ENCODE data around the gene MGARP.

The MGARP gene

GRCh38 chr4:139301821-139302611 lies 22.0 kb upstream of the MGARP start, which contains the start of gene NDUFC1:
NDUFC1 (minus strand) TSS chr4:139302477; CDS start chr4:139295798, 6,679 bp downstream.
- peak; percentile 47 to 49 for DNase-seq (ENCODE audit: low read depth in 2 of 2)
- TF ChIP-seq CTCF (IDR thresholded peaks at IDR 0.05; ENCODE audit: low read depth, low read length): peak; percentile 26

GRCh38 chr4:139301113-139301820 lies 21.2 kb upstream of the MGARP start, which contains the start of gene NAA15:
NAA15 (plus strand) TSS chr4:139301505; CDS start chr4:139301778, 273 bp downstream.
- TF ChIP-seq CTCF (IDR thresholded peaks at IDR 0.05; ENCODE audit: low read depth, low read length): no peak
- peak within 1 kb of the TSS; percentile 94 to 98 for H3K4me3 ChIP-seq (replicated peaks in 1 of 2; ENCODE audit: low read depth in 2 of 2, low read length in 2 of 2)
- DNase-seq (ENCODE audit: low read depth in 2 of 2): peak; percentile 98

More at GRCh38 chr4:139301821-139302611, 22.0 kb upstream of the MGARP start, which contains the start of gene NDUFC1:
- H3K4me3 ChIP-seq (replicated peaks in 1 of 2; ENCODE audit: low read depth in 2 of 2, low read length in 2 of 2): peak within 1 kb of the TSS; percentile 94 to 98

GRCh38 chr4:139300431-139301112 lies 20.5 kb upstream of the MGARP start:
- peak overlapping the region; percentile 94 to 98 for H3K4me3 ChIP-seq (replicated peaks in 1 of 2; ENCODE audit: low read depth in 2 of 2, low read length in 2 of 2)
- no peak for TF ChIP-seq CTCF (IDR thresholded peaks at IDR 0.05; ENCODE audit: low read depth, low read length)
- peak; percentile 52 to 78 for DNase-seq (ENCODE audit: low read depth in 2 of 2)

GRCh38 chr4:139299536-139299935 lies 19.5 kb upstream of the MGARP start:
- peak overlapping the region in 1 of 2 donors; percentile 3 for H3K4me3 ChIP-seq (replicated peaks in 1 of 2; ENCODE audit: low read depth in 2 of 2, low read length in 2 of 2)
- peak in 1 of 2 donors; percentile 36 for DNase-seq (ENCODE audit: low read depth in 2 of 2)
- TF ChIP-seq CTCF (IDR thresholded peaks at IDR 0.05; ENCODE audit: low read depth, low read length): no peak

- no peak overlapping the region for H3K4me3 ChIP-seq (replicated peaks in 1 of 2; ENCODE audit: low read depth in 2 of 2, low read length in 2 of 2)
- TF ChIP-seq CTCF (IDR thresholded peaks at IDR 0.05; ENCODE audit: low read depth, low read length): no peak
- peak; percentile 12 to 46 for DNase-seq (ENCODE audit: low read depth in 2 of 2)
Measured at GRCh38 chr4:139297001-139297410, 17.0 kb upstream of the MGARP start.

GRCh38 chr4:139295942-139296299 lies 15.9 kb upstream of the MGARP start:
- DNase-seq (ENCODE audit: low read depth in 2 of 2): no peak
- H3K4me3 ChIP-seq (replicated peaks in 1 of 2; ENCODE audit: low read depth in 2 of 2, low read length in 2 of 2): peak overlapping the region; percentile 70 to 80

More at GRCh38 chr4:139295942-139296299, 15.9 kb upstream of the MGARP start:
- no peak for TF ChIP-seq CTCF (IDR thresholded peaks at IDR 0.05; ENCODE audit: low read depth, low read length)
